Measurements from ENCODE around the gene DGUOK.
"Not testable (repeated sequence)": the region's sequence is repeated elsewhere in the genome, so short reads cannot be mapped to it uniquely, and the experiment has no call there.

Gene DGUOK

GRCh38 chr2:73926493-73927327 is at the start of gene DGUOK:
Gene DGUOK, plus strand, starts transcription at chr2:73926880. Its CDS starts 31 bp downstream, at chr2:73926911.
- Histone ChIP-seq H3K9me3 (ENCODE audit: control insufficient read depth, insufficient read depth, low read length) (no peaks in the 10 kb centered on the region), H3K4me1 (ENCODE audit: insufficient read depth, low read length) (peaks cover 12% of the 10 kb centered on the region)

GRCh38 chr2:73877071-73877802 is 49.4 kb upstream of the DGUOK start:
- H3K9me3 ChIP-seq (ENCODE audit: control insufficient read depth, insufficient read depth, low read length) = no peaks in the 10 kb centered on the region
- H3K4me1 ChIP-seq (ENCODE audit: insufficient read depth, low read length) = no peaks in the 10 kb centered on the region
- no peaks in the 10 kb centered on the region for H3K36me3 ChIP-seq (ENCODE audit: insufficient read depth, low read length)
- no peak overlapping the region for H3K9ac ChIP-seq (ENCODE audit: low read depth, low read length)

More at GRCh38 chr2:73926493-73927327, at the start of gene DGUOK:
- Histone ChIP-seq H3K36me3 (ENCODE audit: insufficient read depth, low read length) (no peaks in the 10 kb centered on the region), H3K9ac (ENCODE audit: low read depth, low read length) (peak within 1 kb of the TSS; percentile 99)

DNA sequence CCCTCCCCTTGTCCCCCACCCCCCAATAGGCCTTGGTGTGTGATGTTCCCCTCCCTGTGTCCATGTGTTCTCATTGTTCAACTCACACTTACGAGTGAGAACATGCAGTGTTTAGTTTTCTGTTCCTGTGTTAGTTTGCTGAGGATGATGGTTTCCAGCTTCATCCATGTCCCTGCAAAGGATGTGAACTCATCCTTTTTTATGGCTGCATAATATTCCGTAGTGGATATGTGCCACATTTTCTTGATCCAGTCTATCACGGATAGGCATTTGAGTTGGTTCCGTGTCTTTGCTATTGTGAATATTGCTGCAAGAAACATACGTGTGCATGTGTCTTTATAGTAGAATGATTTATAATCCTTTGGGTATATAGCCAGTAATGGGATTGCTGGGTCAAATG is 48.7 kb upstream of the DGUOK start:
- H3K9ac ChIP-seq (ENCODE audit: low read depth, low read length); H3K36me3 ChIP-seq (ENCODE audit: insufficient read depth, low read length); H3K4me1 ChIP-seq (ENCODE audit: insufficient read depth, low read length); H3K9me3 ChIP-seq (ENCODE audit: control insufficient read depth, insufficient read depth, low read length): not testable (repeated sequence)

- no peak overlapping the region for H3K9ac ChIP-seq (ENCODE audit: low read depth, low read length)
- no peaks in the 10 kb centered on the region for H3K9me3 ChIP-seq (ENCODE audit: control insufficient read depth, insufficient read depth, low read length)
- H3K4me1 ChIP-seq (ENCODE audit: insufficient read depth, low read length) = peaks cover 3% of the 10 kb centered on the region; the same call in 1 of the 2 replicates
- H3K36me3 ChIP-seq (ENCODE audit: insufficient read depth, low read length) = no peaks in the 10 kb centered on the region
Observed at GRCh38 chr2:73885406-73885805, 41.3 kb upstream of the DGUOK start.

GRCh38 chr2:73886357-73886756 is 40.3 kb upstream of the DGUOK start:
- Histone ChIP-seq H3K9me3 (ENCODE audit: control insufficient read depth, insufficient read depth, low read length) (no peaks in the 10 kb centered on the region), H3K9ac (ENCODE audit: low read depth, low read length) (no peak overlapping the region), H3K4me1 (ENCODE audit: insufficient read depth, low read length) (peaks cover 3% of the 10 kb centered on the region; the same call in 1 of the 2 replicates), H3K36me3 (ENCODE audit: insufficient read depth, low read length) (no peaks in the 10 kb centered on the region)

DNA sequence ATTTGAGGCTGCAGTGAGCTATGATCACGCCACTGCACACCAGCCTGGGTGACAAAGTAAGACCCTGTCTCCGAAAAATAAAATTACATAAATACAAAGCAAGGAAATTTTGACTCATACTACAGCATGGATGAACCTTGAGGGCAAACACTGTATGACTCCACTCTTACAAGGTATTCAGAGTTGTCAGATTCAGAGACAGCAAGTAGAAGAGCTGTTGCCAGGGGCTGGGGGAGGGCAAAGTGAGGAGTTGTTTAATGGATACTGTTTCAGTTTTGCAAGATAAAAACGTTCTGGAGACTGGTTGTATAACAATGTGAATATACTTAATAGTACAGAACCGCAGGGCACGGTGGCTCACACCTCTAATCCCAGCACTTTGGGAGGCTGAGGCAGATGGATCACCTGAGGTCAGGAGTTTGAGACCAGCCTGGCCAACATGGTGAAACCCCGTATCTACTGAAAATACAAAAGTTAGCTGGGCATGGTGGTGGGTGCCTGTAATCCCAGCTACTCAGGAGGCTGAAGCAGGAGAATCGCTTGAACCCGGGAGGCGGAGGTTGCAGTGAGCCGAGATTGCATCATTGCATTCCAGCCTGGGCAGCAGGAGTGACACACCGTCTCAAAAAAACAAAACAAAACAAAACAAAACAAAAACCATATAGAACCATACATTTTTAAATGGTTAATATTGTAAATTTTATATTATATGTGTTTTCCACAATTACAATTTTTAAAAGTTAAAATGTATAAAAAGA is 38.9 kb upstream of the DGUOK start:
- not testable (repeated sequence) for H3K36me3 ChIP-seq (ENCODE audit: insufficient read depth, low read length); H3K4me1 ChIP-seq (ENCODE audit: insufficient read depth, low read length); H3K9me3 ChIP-seq (ENCODE audit: control insufficient read depth, insufficient read depth, low read length); H3K9ac ChIP-seq (ENCODE audit: low read depth, low read length)

- Histone ChIP-seq H3K36me3 (ENCODE audit: insufficient read depth, low read length) (no peaks in the 10 kb centered on the region), H3K9me3 (ENCODE audit: control insufficient read depth, insufficient read depth, low read length) (no peaks in the 10 kb centered on the region), H3K9ac (ENCODE audit: low read depth, low read length) (no peak overlapping the region), H3K4me1 (ENCODE audit: insufficient read depth, low read length) (peaks cover 3% of the 10 kb centered on the region; the same call in 1 of the 2 replicates)
Observed at GRCh38 chr2:73888388-73888787, 38.3 kb upstream of the DGUOK start.

GRCh38 chr2:73889206-73889605 is 37.5 kb upstream of the DGUOK start:
- Histone ChIP-seq H3K9ac (ENCODE audit: low read depth, low read length) (no peak overlapping the region), H3K9me3 (ENCODE audit: control insufficient read depth, insufficient read depth, low read length) (no peaks in the 10 kb centered on the region), H3K36me3 (ENCODE audit: insufficient read depth, low read length) (no peaks in the 10 kb centered on the region), H3K4me1 (ENCODE audit: insufficient read depth, low read length) (peaks cover 3% of the 10 kb centered on the region; the same call in 1 of the 2 replicates)

GRCh38 chr2:73890301-73891092 is 36.2 kb upstream of the DGUOK start:
- Histone ChIP-seq H3K4me1 (ENCODE audit: insufficient read depth, low read length) (peaks cover 3% of the 10 kb centered on the region; the same call in 1 of the 2 replicates), H3K36me3 (ENCODE audit: insufficient read depth, low read length) (no peaks in the 10 kb centered on the region), H3K9ac (ENCODE audit: low read depth, low read length) (no peak overlapping the region), H3K9me3 (ENCODE audit: control insufficient read depth, insufficient read depth, low read length) (no peaks in the 10 kb centered on the region)

DNA sequence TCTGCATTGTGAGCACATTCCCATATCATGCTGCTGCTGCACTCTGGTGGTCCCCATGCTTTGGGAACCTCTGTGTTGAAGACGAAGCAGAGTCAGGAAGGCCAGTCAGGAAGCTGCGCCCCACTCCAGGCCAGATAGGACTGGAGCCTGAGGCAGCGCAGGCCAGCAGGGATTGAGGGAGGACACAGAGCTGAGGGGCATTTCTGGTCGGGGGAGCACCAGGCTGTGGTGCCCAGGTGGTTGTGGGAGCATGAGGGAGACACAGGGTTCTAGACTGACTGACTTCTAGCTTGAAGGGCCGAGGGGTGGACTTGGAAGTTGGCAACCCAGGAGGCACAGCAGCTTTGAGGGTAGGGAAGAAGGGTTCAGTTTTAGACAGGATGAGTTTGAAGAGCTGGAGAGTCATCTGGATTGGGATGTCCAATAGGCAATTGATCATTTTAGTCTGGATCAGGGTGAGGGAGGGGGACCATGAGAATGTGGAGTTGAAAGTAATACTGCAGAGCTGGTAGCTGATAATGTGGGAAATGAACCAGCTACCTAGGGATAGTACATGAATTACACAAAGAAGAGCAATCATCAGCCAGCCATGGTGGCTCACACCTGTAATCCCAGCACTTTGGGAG is 35.3 kb upstream of the DGUOK start:
- H3K9me3 ChIP-seq (ENCODE audit: control insufficient read depth, insufficient read depth, low read length) = no peaks in the 10 kb centered on the region
- peaks cover 3% of the 10 kb centered on the region; the same call in 1 of the 2 replicates for H3K4me1 ChIP-seq (ENCODE audit: insufficient read depth, low read length)
- no peaks in the 10 kb centered on the region for H3K36me3 ChIP-seq (ENCODE audit: insufficient read depth, low read length)
- H3K9ac ChIP-seq (ENCODE audit: low read depth, low read length) = no peak overlapping the region

DNA sequence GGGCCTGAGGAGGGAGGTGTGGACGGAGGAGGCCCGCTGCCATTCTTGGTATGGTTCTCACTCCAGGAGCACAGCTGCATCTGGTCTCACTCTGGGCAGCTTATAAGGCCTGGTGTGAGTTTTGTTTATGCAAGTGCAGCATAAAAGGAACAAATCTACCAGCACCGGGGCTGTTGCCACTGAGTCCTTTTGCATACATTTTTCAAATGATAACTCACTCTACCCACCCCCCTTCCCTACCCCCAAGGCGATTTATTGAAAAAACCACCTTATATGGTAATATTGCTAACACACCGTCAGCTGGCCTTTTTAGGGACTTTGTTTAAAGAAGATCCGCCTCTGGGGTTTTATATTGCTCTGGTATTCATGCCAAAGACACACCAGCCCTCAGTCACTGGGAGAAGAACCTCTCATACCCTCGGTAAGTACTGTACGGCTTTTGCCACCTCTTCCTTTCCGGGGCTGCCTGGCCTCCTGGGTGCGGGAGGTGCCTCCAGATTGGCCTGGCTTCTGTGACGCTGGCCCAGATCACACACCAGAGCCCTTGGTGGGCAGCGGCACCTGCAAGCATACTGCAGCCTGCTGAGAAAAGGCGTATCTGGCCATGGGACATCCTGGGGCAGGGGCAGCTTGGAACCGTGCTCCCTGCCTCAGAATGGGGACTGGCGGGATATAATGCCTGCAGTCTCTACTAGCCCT is 33.9 kb upstream of the DGUOK start, which contains the start of gene ACTG2:
TSS of gene ACTG2 (plus strand) at position 378 of the 699 bp plus-strand sequence. CDS start 8,304 bp downstream, outside the sequence.
- Histone ChIP-seq H3K9me3 (ENCODE audit: control insufficient read depth, insufficient read depth, low read length) (no peaks in the 10 kb centered on the region), H3K9ac (ENCODE audit: low read depth, low read length) (no peak within 1 kb of the TSS), H3K4me1 (ENCODE audit: insufficient read depth, low read length) (no peaks in the 10 kb centered on the region; the same call in none of the 2 replicates), H3K36me3 (ENCODE audit: insufficient read depth, low read length) (no peaks in the 10 kb centered on the region; the same call in 1 of the 2 replicates)

GRCh38 chr2:73893764-73894474 is 32.8 kb upstream of the DGUOK start:
- H3K36me3 ChIP-seq (ENCODE audit: insufficient read depth, low read length) = no peaks in the 10 kb centered on the region; the same call in 1 of the 2 replicates
- no peak overlapping the region for H3K9ac ChIP-seq (ENCODE audit: low read depth, low read length)
- H3K9me3 ChIP-seq (ENCODE audit: control insufficient read depth, insufficient read depth, low read length) = no peaks in the 10 kb centered on the region
- no peaks in the 10 kb centered on the region; the same call in none of the 2 replicates for H3K4me1 ChIP-seq (ENCODE audit: insufficient read depth, low read length)
